GM19463 (cell line): Measurements from ENCODE around the gene IMMP2L.

ENCODE experiments used
- ATAC-seq: cut with Tn5 transposase; IDR thresholded peaks from one replicate; pipeline ENCODE4 v1.9.1; 2021; ENCODE audit warnings: mild to moderate bottlenecking, moderate library complexity; ENCODE audit not compliant: unreplicated experiment

IMMP2L gene

GRCh38 chr7:110909117-110909516 is 653.2 kb downstream of the IMMP2L start:
- no peak for ATAC-seq

GRCh38 chr7:110905773-110906566 is 656.3 kb downstream of the IMMP2L start:
- ATAC-seq, result no peak

- ATAC-seq, result no peak
These were observed 663.8 kb downstream of the IMMP2L start for GRCh38 chr7:110898516-110898915.

- ATAC-seq, result no peak
These were observed 664.8 kb downstream of the IMMP2L start for GRCh38 chr7:110897538-110897937.

- ATAC-seq, result no peak
These were observed 668.2 kb downstream of the IMMP2L start for GRCh38 chr7:110894111-110894510.

- ATAC-seq, result no peak
These were observed 671.1 kb downstream of the IMMP2L start for GRCh38 chr7:110891197-110891596.

- ATAC-seq, result no peak
These were observed 672.2 kb downstream of the IMMP2L start for GRCh38 chr7:110890101-110890500.

GRCh38 chr7:110889335-110889734 is 673.0 kb downstream of the IMMP2L start:
- no peak for ATAC-seq

GRCh38 chr7:110888641-110889040 is 673.7 kb downstream of the IMMP2L start:
- no peak for ATAC-seq

- no peak for ATAC-seq
These were observed 676.8 kb downstream of the IMMP2L start for GRCh38 chr7:110885474-110885873.

- ATAC-seq, result no peak
These were observed 680.6 kb downstream of the IMMP2L start for GRCh38 chr7:110881721-110882120.

GRCh38 chr7:110880971-110881370 is 681.3 kb downstream of the IMMP2L start:
- no peak for ATAC-seq

- ATAC-seq, result no peak
These were observed 685.3 kb downstream of the IMMP2L start for GRCh38 chr7:110877016-110877415.

GRCh38 chr7:110875346-110875745 is 686.9 kb downstream of the IMMP2L start:
- no peak for ATAC-seq

GRCh38 chr7:110871856-110872255 is 690.4 kb downstream of the IMMP2L start:
- no peak for ATAC-seq

GRCh38 chr7:110870926-110871325 is 691.4 kb downstream of the IMMP2L start:
- no peak for ATAC-seq

GRCh38 chr7:110868458-110868857 is 693.8 kb downstream of the IMMP2L start:
- no peak for ATAC-seq

GRCh38 chr7:110867771-110868170 is 694.5 kb downstream of the IMMP2L start:
- ATAC-seq, result no peak

- no peak for ATAC-seq
These were observed 699.0 kb downstream of the IMMP2L start for GRCh38 chr7:110863258-110863657.

GRCh38 chr7:110861163-110861562 is 701.1 kb downstream of the IMMP2L start:
- ATAC-seq, result no peak

GRCh38 chr7:110857106-110857505 is 705.2 kb downstream of the IMMP2L start:
- no peak for ATAC-seq

GRCh38 chr7:110856704-110857103 is 705.6 kb downstream of the IMMP2L start:
- no peak for ATAC-seq

GRCh38 chr7:110854651-110855050 is 707.6 kb downstream of the IMMP2L start:
- ATAC-seq, result no peak
